Ishikawa (cell line): ENCODE data around the gene CAMTA1.

Experiments used
- CEBPB ChIP-seq: IDR thresholded peaks from 2 replicates; pipeline ENCODE4 v1.6.1; 2012
- CREB1 ChIP-seq: IDR thresholded peaks from 2 replicates; pipeline ENCODE4 v1.6.1; 2012; ENCODE audit warnings: low read depth
- EGR1 ChIP-seq: IDR thresholded peaks from 2 replicates; pipeline ENCODE4 v1.6.1; 2012
- EP300 ChIP-seq: IDR thresholded peaks from 2 replicates; pipeline ENCODE4 v1.6.1; 2012; ENCODE audit warnings: borderline replicate concordance
- FOXM1 ChIP-seq: IDR thresholded peaks from 2 replicates; pipeline ENCODE4 v1.6.1; 2012; ENCODE audit warnings: low read depth, borderline replicate concordance
- NFIC ChIP-seq: IDR thresholded peaks from 2 replicates; pipeline ENCODE4 v1.6.1; 2012
- RAD21 ChIP-seq: IDR thresholded peaks from 2 replicates; pipeline ENCODE4 v1.6.1; 2012; ENCODE audit warnings: low read depth
- TAF1 ChIP-seq: IDR thresholded peaks from 2 replicates; pipeline ENCODE4 v1.6.1; 2012; ENCODE audit warnings: low read depth, mild to moderate bottlenecking
- TCF12 ChIP-seq: IDR thresholded peaks from 2 replicates; pipeline ENCODE4 v1.6.1; 2012; ENCODE audit warnings: low read depth
- TEAD4 ChIP-seq: IDR thresholded peaks from 2 replicates; pipeline ENCODE4 v1.6.1; 2012
- USF1 ChIP-seq: IDR thresholded peaks from 2 replicates; pipeline ENCODE4 v1.6.1; 2012
- YY1 ChIP-seq: IDR thresholded peaks from 2 replicates; pipeline ENCODE4 v1.6.1; 2012; ENCODE audit warnings: low read depth
- ZBTB7A ChIP-seq: IDR thresholded peaks from 2 replicates; pipeline ENCODE4 v1.6.1; 2012; ENCODE audit warnings: low read depth
- TF ChIP-seq, protein P1 (sequence below): IDR thresholded peaks from 2 replicates; pipeline ENCODE4 v1.6.1; 2012
- TF ChIP-seq, protein P2 (sequence below): IDR thresholded peaks from 2 replicates; pipeline ENCODE4 v1.6.1; 2012; ENCODE audit warnings: low read depth, mild to moderate bottlenecking

The CAMTA1 gene

DNA sequence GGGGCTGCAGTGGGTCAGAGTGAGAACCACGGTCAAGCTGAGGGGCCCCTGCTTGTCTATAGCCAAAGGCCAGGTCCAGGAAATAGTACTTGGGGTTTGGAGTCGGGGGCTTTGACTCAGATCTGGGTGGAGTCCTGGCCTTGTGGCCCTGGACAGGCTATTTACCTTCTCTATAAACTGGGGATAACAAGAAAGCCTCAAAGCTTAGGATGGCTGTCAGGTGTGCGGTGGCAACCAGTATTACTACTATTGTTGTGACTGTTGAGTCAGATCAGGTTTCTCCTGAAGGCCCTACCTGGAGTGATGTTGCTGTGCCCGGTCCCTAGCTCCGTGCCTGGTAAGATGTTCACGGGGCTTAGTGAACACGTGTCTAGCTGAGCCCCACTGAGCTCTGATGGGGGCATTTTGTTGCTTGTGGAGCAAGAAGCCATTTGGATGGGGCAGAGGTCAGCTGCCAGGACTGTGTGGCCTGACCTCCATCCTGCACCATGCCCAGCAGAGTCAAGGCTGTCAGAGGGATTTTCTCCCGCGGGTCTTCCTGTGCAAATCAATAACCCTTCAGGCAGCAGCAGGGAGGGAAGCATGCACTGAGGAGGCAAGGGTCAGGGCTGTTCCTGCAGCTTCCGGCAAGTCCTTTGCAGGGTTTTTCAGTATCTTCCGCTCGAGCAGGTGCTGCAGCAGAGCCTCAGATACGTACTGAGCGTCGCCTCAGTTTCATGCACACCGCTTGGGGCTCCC is 170.3 kb downstream of the CAMTA1 start:
- TF ChIP-seq FOXM1: no peak
- TF ChIP-seq NFIC: no peak
- TF ChIP-seq, protein P1, sequence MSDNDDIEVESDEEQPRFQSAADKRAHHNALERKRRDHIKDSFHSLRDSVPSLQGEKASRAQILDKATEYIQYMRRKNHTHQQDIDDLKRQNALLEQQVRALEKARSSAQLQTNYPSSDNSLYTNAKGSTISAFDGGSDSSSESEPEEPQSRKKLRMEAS: no peak
- no peak for TF ChIP-seq RAD21
- TF ChIP-seq EGR1: no peak
- TF ChIP-seq CEBPB: no peak
- TF ChIP-seq, protein P2, sequence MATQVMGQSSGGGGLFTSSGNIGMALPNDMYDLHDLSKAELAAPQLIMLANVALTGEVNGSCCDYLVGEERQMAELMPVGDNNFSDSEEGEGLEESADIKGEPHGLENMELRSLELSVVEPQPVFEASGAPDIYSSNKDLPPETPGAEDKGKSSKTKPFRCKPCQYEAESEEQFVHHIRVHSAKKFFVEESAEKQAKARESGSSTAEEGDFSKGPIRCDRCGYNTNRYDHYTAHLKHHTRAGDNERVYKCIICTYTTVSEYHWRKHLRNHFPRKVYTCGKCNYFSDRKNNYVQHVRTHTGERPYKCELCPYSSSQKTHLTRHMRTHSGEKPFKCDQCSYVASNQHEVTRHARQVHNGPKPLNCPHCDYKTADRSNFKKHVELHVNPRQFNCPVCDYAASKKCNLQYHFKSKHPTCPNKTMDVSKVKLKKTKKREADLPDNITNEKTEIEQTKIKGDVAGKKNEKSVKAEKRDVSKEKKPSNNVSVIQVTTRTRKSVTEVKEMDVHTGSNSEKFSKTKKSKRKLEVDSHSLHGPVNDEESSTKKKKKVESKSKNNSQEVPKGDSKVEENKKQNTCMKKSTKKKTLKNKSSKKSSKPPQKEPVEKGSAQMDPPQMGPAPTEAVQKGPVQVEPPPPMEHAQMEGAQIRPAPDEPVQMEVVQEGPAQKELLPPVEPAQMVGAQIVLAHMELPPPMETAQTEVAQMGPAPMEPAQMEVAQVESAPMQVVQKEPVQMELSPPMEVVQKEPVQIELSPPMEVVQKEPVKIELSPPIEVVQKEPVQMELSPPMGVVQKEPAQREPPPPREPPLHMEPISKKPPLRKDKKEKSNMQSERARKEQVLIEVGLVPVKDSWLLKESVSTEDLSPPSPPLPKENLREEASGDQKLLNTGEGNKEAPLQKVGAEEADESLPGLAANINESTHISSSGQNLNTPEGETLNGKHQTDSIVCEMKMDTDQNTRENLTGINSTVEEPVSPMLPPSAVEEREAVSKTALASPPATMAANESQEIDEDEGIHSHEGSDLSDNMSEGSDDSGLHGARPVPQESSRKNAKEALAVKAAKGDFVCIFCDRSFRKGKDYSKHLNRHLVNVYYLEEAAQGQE: no peak
- no peak for TF ChIP-seq YY1
- TF ChIP-seq CREB1: no peak
- TF ChIP-seq EP300: no peak
- no peak for TF ChIP-seq TAF1
- TF ChIP-seq USF1: no peak
- no peak for TF ChIP-seq TCF12
- TF ChIP-seq ZBTB7A: no peak

DNA sequence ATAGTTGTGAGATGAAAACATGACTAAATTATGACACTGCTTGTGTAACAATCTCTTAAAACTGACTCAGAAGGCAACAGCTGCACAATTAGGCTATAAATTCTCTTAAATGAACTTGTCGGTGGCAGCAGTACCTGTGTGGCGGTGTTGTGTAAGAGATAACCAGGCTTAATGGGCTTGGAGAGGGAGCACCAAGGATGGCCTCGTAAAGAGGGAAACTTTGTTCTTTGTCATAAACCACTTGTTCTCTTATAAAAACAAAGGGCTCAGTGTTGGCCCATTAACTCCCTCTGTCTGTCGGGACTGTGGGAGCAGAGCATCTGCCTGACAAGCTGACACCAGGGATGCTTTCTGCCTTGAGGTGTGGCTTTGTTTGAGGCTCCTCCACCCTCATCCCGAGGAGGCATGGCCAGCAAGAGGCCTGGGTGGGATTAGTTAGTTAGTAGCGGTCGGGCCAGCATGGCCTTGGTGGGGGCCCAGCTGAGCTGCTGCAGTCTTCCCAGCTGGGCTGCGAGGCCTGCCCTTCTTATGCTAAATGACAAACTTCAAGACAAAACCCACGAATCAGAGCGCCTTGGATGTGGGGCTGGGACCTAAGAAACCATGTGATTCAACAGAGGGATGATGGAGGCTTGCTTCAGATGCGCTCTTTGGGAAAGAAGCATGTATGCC is 171.4 kb downstream of the CAMTA1 start:
- TF ChIP-seq ZBTB7A (no peak), YY1 (no peak), FOXM1 (no peak), USF1 (no peak), RAD21 (no peak), EGR1 (no peak), TAF1 (no peak), EP300 (no peak), NFIC (no peak), TCF12 (no peak), CEBPB (no peak), TEAD4 (no peak), CREB1 (no peak)
- TF ChIP-seq, protein P2: no peak
- TF ChIP-seq, protein P1: no peak

- TF ChIP-seq EP300 (no peak), USF1 (no peak), TCF12 (no peak), NFIC (no peak), CREB1 (no peak), CEBPB (no peak), ZBTB7A (no peak), TEAD4 (no peak), FOXM1 (no peak), YY1 (no peak), EGR1 (no peak), TAF1 (no peak), RAD21 (no peak)
- TF ChIP-seq, protein P1: no peak
- TF ChIP-seq, protein P2: no peak
These were observed 172.1 kb downstream of the CAMTA1 start for GRCh38 chr1:6957341-6957740.
